ENCODE results near the gene PRXL2A. TPM values are rescaled to one million over a fixed set of nuclear protein-coding genes. Genes with fewer than 3 reads are reported as not detected.

Gene PRXL2A
- total RNA-seq, 1 donor from 2014 or later = 29.9 TPM

- peaks cover 99% of the 10 kb centered on the region for H3K79me2 ChIP-seq (ENCODE audit: insufficient read depth, low read length)
- no peak overlapping the region for H3K4me2 ChIP-seq (ENCODE audit: low read length)
- no peak for DNase-seq (ENCODE audit: low read depth)
Observed at GRCh38 chr10:80485076-80485945, 77.0 kb downstream of the PRXL2A start.

GRCh38 chr10:80485946-80486764, 77.8 kb downstream of the PRXL2A start:
- H3K4me1 ChIP-seq (ENCODE audit: insufficient read depth, low read length) = peaks cover 6% of the 10 kb centered on the region
- no peak overlapping the region for H3K9ac ChIP-seq (ENCODE audit: low read length)
- no peaks in the 10 kb centered on the region for H3K9me3 ChIP-seq (ENCODE audit: insufficient read depth, low read depth, low read length)
- H3K27me3 ChIP-seq (ENCODE audit: insufficient read depth, low read length) = no peaks in the 10 kb centered on the region
- Mint-ChIP-seq H3K9me3 (ENCODE audit: unreplicated experiment) (peaks cover 2% of the 10 kb centered on the region), H3K27me3 (ENCODE audit: low read depth, unreplicated experiment) (no peaks in the 10 kb centered on the region), H3K36me3 (ENCODE audit: low read depth, unreplicated experiment) (peaks cover 37% of the 10 kb centered on the region), H3K4me3 (ENCODE audit: unreplicated experiment) (peak overlapping the region; percentile 27), H3K4me1 (ENCODE audit: low read depth, unreplicated experiment) (peaks cover 54% of the 10 kb centered on the region), H3K27ac (ENCODE audit: unreplicated experiment) (peak overlapping the region; percentile 26)
- peaks cover 14% of the 10 kb centered on the region for H3K36me3 ChIP-seq (ENCODE audit: insufficient read depth, low read length)
- no peak for DNase-seq (ENCODE audit: low read depth)
- H4K20me1 ChIP-seq (ENCODE audit: insufficient read depth, low read length) = peaks cover 87% of the 10 kb centered on the region
- no peak for TF ChIP-seq CTCF (IDR thresholded peaks at IDR 0.05; ENCODE audit: insufficient read depth, low read depth, low read length)
- TF ChIP-seq EZH2 (IDR thresholded peaks at IDR 0.05; ENCODE audit: insufficient read depth, low read length) = no peak
- peaks cover 100% of the 10 kb centered on the region for H3K79me2 ChIP-seq (ENCODE audit: insufficient read depth, low read length)
- no peak overlapping the region for H3K27ac ChIP-seq (ENCODE audit: low read depth, low read length)
- no peak overlapping the region for H2AFZ ChIP-seq (ENCODE audit: low read depth, low read length)
- FAIRE-seq = no peak
- no peak overlapping the region for H3K4me3 ChIP-seq (ENCODE audit: insufficient read depth, low read depth, low read length)
- H3K4me2 ChIP-seq (ENCODE audit: low read length) = no peak overlapping the region

More at GRCh38 chr10:80485076-80485945, 77.0 kb downstream of the PRXL2A start:
- FAIRE-seq = no peak
- Histone ChIP-seq H4K20me1 (ENCODE audit: insufficient read depth, low read length) (peaks cover 83% of the 10 kb centered on the region), H3K4me3 (ENCODE audit: insufficient read depth, low read depth, low read length) (no peak overlapping the region), H2AFZ (ENCODE audit: low read depth, low read length) (no peak overlapping the region), H3K9ac (ENCODE audit: low read length) (no peak overlapping the region), H3K27me3 (ENCODE audit: insufficient read depth, low read length) (no peaks in the 10 kb centered on the region), H3K9me3 (ENCODE audit: insufficient read depth, low read depth, low read length) (no peaks in the 10 kb centered on the region), H3K27ac (ENCODE audit: low read depth, low read length) (no peak overlapping the region), H3K4me1 (ENCODE audit: insufficient read depth, low read length) (peaks cover 6% of the 10 kb centered on the region), H3K36me3 (ENCODE audit: insufficient read depth, low read length) (peaks cover 9% of the 10 kb centered on the region)
- Mint-ChIP-seq H3K36me3 (ENCODE audit: low read depth, unreplicated experiment) (peaks cover 31% of the 10 kb centered on the region), H3K27me3 (ENCODE audit: low read depth, unreplicated experiment) (no peaks in the 10 kb centered on the region), H3K4me1 (ENCODE audit: low read depth, unreplicated experiment) (peaks cover 54% of the 10 kb centered on the region), H3K9me3 (ENCODE audit: unreplicated experiment) (peaks cover 2% of the 10 kb centered on the region), H3K27ac (ENCODE audit: unreplicated experiment) (peak overlapping the region; percentile 38), H3K4me3 (ENCODE audit: unreplicated experiment) (no peak overlapping the region)
- TF ChIP-seq CTCF (IDR thresholded peaks at IDR 0.05; ENCODE audit: insufficient read depth, low read depth, low read length) (no peak), EZH2 (IDR thresholded peaks at IDR 0.05; ENCODE audit: insufficient read depth, low read length) (no peak)

Other genes starting within 250 kb of the PRXL2A start
- 102 and 122 TPM in 2 replicates for gene ANXA11, start 203.0 kb upstream of the PRXL2A start, total RNA-seq
- gene MAT1A, start 118.9 kb upstream of the PRXL2A start, total RNA-seq = 0.11 and 0.12 TPM in 2 replicates
- gene DYDC1, start 51.8 kb upstream of the PRXL2A start, total RNA-seq = not detected in 2 replicates
- not detected in 2 replicates for gene DYDC2, start 51.8 kb upstream of the PRXL2A start, total RNA-seq
- 134 and 140 TPM in 2 replicates for gene TSPAN14, start 45.8 kb downstream of the PRXL2A start, total RNA-seq
- 0.07 TPM in 1 of 2 replicates, not detected in the other for gene SH2D4B, start 129.4 kb downstream of the PRXL2A start, total RNA-seq